Dermis microvascular lymphatic vessel endothelial cell (primary cell): Measurements from ENCODE around the gene INTS6. TPM values are rescaled to one million over a fixed set of nuclear protein-coding genes. Genes with fewer than 3 reads are reported as not detected.

Source experiments
- DNase-seq, 2 donors: peaks; one replicate each; pipeline versions ENCODE4 v3.0.0 to v3.0.0-alpha.2; 2010; ENCODE audit warnings: low read depth in 2 of 2
- total RNA-seq: library from RNA; depleted of rRNA; stranded (reverse); fragments of >200 nt; gene quantifications from 2 replicates; pipeline ENCODE4 v1.2.1, GENCODE V29; 2014

INTS6 gene
- total RNA-seq, 1 donor from 2014 or later: 31.2 TPM

DNA sequence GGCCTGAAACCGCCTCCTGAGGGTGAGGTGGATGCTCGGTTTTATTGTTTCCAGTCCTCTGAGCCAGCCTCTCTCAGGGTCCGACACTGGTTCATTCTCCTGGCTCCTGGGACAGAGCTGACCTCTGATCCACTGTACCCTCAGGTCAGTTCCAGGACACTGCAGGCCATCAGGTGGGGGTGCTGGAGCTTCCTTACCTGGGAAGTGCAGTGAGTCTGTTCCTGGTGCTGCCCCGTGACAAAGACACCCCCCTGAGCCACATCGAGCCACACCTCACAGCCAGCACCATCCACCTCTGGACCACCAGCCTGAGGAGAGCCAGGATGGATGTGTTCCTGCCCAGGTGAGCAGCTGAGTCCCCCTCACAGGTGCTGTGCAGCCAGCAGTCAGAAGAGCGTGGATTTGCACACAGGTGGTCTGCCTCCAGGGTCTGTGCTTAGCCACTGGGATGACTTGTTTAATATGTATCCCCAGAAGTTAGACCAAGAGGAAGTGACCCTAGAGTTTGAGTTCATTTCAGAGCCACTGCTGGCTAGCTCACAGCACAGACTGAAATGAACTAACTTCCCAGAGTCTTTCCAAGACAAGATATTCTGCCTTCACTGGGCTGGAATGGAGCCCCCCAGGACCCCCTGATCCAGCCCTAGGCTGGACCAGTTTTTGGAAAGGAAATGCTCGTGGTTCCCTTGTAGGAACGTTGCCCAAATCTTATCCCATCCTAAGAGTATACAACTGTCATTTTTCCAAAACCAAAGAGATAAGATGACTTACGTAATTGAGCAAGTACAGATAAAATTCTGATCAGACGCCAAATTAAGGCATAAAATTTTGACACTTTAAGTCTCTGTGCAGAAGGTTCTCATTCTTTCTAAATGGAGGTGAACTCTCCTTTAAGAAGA lies 104.5 kb downstream of the INTS6 start:
- DNase-seq: no peak

DNA sequence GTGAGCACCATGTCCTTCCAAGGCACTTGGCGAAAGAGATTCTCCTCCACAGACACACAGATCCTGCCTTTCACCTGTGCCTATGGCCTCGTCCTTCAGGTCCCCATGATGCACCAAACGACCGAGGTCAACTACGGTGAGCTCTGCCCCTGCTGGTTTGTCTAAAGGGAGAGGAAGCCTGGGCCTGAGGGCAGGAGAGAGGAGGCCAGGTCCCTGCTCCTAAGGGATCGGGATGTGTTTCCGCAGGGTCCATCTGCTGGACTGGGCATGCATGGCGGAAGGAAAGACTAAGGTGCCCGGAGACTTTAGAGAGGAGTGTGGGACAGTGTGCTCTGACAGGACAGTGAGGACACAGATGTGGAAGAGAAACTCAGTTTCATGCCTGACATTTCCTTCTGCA lies 105.7 kb downstream of the INTS6 start:
- no peak for DNase-seq

DNA sequence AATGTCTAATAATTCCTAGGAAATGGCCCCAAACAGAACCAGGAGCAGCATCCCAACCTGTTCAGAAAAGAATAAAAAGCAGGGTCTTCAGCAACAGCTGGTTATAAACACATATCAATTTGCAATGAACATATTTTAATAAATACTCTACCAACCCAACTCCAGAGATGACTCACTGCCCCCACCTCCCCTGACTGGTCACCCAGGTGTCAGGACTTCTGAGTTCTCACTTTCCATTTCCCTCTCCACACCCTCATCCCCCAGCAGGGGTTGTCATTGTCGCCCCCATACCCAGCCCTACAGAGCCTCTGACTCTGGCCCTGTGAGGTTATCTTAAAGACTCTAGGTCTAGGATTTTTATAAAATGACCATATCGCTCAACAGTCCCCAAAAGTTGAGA lies 106.4 kb downstream of the INTS6 start:
- DNase-seq: no peak

DNA sequence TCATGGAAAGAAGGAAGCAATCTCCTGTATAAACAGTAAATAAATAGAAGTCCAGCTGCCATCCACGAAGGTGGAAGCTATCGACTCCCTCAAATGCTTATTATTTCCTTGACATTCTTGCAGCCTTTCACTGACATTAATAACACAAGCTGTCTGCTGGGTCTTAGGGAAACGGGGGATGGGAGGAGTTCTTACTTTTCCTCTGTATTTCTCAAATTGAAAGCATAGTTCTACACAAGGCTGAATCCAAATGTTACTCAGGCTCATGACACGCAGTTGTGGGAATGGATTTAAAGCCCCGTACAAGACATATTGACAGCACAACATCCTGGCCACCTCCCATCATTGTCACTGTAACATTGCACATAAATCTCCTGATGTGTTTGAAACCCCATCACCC lies 109.4 kb downstream of the INTS6 start:
- no peak for DNase-seq

DNA sequence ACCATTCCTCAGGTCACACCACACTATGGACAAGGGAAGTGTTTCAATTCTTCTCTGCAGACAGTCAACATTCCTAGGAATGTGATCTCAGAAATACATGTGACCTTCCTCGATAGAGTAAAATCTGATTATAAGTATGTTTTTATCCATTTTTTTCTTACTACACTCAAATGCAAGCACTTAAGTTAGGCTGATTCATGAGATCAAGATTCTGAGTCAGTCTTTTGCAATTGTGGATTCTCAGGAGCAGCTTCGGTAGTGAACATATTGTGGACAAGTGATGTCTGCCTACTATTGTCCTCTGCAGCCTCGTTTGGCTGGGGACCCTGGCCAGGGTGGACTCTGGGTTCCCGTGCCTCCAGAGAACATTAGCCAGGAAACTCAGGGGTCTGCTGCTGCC lies 110.1 kb downstream of the INTS6 start:
- no peak for DNase-seq

DNA sequence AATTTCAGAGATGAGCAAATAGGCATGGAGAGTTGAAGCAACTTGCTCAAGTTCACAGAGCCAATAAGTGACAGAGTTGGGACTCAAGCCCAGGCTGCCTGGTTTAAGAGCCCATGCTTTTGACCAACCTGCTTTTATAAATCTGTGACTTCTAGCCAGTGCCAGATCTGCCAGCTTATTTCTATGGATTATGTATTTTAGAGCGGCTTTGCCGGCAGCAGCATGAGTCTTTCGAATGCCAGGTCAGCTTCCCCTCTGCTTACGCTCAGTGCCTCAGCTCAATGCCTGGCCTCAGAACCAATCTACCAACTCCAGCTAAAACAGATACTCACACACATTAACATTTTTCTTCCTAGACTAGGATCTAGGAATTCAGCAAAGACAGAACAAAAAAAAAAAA lies 111.0 kb downstream of the INTS6 start:
- no peak for DNase-seq

DNA sequence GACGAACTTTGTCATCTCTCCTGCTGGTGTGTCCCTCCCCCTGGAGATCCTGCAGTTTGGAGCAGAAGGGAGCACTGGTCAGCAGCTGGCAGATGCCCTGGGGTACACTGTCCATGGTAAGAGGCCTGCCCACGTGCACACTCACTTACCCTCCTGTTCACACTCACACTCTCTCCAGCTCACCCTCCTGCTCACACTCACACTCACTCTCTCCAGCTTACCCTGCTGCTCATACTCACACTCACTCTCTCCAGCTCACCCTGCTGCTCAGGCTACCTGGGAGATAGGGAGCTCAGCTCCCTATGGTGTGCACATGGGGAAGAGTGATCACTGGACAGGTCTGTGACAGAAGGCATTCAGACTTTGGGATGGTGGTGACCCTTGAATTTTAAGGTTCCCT lies 111.6 kb downstream of the INTS6 start:
- no peak for DNase-seq

DNA sequence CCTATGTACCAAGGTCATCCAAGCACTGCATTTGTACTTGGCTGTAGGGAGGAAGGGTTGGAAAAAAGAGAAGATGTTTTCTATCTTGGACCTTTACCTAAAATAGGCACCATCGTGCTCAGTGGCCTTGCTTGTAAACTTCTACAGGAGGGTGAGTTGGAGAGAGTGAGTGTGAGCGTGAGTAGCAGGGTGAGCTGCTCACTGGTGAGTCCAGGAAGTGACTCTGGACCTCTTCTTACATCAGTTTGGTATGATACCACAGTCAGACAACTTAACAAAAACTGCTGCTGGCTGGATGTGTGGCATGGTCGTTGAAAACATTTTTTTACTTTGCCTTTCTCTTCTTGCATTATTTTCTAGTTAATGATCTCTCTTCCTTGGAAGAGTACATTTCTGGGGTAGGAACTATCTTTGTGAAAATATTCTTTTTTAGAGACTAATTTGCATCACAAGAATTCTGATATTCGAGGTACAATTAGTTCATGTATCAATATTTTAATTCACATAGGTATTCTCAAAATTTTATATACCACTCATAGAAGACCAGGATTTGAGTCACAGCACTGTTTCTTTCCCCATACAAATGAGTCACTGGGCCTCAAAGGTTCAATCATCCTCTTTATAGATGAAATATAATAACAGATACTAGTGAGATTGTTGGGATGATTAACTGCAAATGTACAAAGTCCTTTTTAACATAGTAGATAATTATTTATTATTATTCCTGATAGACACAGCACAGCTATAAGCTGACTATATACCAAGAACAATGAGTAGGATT lies 112.7 kb downstream of the INTS6 start:
- no peak for DNase-seq

DNA sequence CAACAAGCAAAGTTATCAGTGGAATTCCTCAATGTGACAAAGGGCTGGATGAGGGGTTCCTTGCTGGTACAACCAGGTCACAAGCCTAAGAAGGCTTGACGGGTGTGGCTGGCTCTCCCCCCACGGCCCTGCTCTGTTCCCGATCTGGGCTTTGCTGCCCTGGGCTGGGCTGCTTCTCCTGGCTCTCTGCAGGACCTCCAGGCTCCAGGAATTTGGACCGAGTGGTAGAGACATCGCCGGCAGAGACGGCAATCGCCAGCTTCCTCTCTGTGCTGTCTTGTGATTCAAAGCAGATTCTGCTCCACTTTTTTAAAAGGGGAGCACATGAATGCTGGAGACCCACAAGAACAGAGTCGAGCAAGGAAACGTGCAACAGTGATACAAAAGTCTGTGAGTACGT lies 113.5 kb downstream of the INTS6 start, which contains the start of gene SERPINE3:
TSS of gene SERPINE3 (plus strand) at position 338 of the 400 bp plus-strand sequence. CDS start 1,401 bp downstream, outside the sequence.
- no peak for DNase-seq

DNA sequence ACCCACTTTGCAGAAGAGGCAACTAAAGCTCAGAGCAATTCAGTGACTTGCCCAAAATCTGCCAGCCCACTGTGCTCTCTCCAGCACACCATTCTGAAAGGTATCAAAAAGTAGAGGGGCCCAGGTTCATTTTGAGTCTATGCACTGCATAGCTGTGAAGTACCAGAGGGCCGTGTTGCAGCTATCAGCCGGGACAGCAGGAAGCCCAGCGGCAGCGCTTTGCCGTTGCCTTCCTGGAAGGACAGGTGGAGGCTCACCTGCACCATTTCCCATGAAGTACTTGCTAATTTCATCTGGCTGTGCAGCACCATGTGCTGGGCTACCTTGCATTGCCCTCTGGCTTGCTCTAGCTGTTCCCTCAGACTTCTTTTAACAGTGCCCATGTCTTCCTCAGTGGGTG lies 116.1 kb downstream of the INTS6 start:
- no peak for DNase-seq

DNA sequence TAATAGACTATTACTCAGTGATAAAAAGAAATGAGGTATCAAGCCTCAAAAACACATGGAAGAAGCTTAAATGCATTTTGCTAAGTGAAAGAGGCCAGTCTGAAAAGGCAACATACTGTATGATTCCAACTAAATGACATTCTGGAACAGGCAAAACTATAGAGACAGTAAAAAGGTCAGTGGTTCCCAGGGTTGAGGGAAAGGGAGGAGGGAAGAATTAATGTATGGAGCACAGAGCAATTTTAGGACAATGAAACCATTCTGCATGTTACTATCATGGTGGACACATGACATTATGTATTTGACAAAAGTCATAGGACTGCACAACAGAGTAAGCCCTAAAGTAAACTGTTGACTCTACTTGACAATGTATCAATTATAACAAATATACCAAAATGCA lies 119.0 kb downstream of the INTS6 start:
- DNase-seq: no peak

DNA sequence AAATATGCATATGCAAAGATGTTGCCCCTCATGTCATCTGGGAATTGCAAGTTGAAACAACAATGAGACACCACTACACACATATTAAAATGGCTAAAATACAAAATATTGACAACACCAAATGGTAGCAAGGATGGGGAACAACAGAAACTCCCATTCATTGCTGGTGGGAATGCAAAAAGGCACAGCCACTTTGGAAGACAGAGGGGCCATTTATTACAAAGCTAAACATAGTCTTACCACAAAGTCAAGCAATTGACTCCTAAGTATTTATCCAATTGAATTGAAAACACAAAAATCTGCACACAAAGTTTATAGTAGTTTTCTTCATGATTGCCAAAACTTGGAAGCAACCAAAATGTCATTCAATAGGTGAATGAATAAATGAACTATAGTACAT lies 119.4 kb downstream of the INTS6 start:
- no peak for DNase-seq

DNA sequence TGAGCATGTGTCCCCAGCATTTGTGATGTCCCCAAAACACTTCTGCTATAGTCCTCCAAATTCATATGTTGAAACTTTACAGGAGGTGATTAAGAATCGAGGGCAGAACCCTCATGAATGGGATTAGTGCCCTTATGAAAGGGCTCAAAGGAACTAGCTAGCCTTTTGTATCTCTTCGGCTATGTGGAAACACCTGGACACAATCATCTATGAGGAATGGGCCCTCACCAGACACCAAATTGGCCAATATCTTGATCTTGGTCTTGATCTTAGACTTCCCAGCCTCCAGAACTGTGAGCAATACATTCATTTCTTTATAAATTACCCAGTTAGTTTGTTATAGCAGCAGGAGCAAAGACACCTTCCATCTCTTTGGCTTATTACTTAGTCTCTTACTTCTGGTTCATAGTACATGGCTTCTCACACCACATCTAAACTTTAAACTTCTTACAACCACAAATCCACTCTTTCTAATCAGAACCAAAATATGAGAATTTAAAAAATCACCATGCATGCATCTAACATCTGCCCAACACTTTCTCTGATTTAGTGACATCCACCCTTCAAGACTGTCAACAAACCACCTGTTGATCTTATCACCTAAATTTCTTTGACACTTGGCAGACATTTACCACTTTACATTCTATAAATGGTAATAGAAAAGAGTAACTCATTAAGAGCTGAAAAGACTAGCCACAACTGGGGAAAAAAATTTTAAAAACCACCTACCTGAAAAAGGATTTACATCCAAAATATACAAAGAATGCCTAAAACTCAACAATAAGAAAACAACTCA lies 120.1 kb downstream of the INTS6 start:
- DNase-seq: no peak

DNA sequence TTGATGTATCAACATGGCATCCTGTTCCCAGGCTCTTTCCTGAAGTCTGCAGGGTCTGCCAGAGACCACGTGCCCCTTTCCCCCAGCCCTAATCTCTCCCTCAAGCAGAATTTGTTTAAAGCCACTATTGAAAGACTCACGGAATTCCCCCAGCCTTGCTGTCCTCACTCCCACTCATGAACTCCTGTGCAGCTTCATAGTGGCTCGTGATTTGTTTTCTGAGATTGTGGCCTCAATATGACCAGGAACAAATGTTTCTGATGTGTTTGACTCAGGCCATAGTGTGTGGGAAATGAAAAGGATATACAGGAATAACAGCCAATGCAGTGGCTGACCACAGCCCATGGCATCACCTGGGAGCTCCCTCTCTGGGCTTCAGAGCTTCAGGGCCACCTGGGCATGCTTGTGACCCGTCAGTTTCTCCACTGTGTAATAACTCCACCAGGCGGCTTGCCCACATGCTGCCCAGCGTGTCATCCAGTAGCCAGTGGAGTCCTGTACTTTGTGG lies 121.4 kb downstream of the INTS6 start:
- DNase-seq: no peak

DNA sequence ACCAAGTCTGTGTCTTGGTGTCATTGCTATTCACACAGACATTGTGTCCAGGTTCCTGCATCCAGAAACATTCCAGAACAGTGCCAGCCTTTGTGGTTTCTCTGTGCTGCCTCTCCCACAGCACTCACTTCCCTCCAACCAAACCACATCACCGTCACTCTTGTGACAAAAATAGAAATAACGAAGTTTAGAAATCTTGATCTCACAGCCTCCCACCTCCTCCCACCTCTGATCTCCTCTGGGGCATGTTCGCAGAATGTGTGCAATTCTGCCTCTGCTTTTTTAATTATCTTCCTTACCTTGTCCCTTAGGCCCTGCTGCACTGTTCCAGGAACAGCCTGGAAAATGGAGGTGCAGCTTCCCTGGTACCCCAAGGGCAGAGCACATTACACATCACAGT lies 122.0 kb downstream of the INTS6 start:
- DNase-seq: no peak

DNA sequence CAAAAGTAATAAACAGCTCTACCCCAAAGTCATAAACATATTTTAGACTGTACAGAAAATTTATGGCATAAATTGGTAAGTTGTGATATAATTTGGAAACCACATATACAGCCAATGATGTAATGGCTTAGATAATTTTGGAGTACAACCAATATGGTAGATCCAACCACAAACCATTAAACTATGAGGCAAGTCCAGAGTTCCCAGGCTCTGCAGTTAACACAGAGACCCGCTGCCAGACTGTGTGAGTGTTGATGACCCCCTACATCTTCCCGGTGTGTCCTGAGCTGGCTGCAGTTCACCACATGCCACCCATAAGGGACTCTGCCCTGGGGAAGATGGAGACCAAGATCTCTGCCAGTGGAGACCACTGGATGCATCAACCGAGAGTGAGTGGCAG lies 123.2 kb downstream of the INTS6 start:
- DNase-seq: no peak

DNA sequence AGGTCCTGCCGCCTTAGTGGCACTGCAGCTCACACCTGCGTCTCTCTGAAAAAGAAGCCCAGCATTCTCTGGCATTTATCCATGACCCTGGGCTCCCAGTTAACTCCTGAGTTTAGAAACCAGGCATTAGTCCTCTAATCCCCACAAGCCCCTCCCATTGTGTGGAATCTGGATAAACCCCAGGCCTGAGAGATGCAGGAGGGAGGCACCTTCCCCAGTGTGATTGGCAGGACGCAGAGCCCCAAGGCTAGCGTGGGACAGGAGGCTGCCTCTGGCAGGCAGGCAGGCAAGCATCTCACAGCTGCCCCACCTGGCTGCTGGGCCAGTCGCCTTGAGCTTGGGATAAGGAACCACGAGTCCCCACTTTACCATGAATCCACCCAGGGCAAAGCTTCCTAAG lies 124.3 kb downstream of the INTS6 start:
- no peak for DNase-seq

DNA sequence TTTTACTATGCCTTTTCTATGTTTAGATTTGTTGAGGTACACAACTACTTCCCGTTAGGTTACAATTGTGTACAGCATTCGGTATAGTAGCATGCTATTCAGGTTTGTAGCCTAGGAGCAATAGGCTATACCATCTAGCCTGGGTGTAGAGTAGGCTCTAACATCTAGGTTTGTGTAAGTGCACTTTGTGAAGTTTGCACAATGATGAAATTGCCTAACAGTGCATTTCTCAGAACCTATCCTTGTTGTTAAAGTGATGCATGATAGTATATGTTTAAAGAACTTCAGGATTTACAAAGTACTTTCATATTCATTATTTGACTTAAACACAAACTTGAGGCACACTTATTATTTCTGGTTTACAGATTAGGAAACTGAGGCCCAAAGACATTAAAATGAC lies 124.9 kb downstream of the INTS6 start:
- no peak for DNase-seq

DNA sequence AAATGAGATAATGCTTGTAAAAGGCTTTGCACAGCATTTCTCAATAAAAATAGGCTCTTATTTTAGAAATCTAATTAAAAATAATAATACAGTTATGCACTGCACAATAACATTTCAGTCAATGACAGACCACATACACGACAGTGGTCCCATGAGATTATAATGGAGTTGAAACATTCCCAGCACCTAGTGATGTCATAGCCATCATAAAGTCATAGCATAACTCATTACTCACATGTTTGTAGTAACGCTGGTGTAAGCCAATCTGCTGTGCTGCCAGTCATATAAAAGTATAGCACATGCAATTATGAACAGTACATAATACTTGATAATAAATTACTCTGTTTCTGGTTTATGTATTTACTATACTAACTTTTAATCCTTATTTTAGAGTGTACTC lies 126.1 kb downstream of the INTS6 start:
- no peak for DNase-seq

DNA sequence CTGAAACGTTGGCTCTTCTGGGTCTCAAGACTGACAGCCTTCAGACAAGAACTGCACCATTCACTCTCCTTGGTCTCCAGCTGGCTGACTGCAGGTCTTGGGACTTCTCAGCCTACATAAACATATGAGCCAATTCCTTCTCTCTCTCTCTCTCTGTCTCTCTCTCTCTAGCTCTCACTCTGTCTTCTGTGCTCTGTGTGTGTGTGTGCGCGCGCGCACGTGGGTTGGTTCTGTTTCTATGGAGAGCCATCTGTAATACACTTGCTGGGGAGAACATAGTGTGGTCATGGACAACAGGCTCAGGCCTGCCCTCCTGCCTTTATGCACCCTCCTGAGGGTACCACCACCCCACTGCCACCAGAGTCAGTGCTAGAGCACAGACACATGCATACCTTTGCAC lies 127.0 kb downstream of the INTS6 start:
- DNase-seq: no peak

DNA sequence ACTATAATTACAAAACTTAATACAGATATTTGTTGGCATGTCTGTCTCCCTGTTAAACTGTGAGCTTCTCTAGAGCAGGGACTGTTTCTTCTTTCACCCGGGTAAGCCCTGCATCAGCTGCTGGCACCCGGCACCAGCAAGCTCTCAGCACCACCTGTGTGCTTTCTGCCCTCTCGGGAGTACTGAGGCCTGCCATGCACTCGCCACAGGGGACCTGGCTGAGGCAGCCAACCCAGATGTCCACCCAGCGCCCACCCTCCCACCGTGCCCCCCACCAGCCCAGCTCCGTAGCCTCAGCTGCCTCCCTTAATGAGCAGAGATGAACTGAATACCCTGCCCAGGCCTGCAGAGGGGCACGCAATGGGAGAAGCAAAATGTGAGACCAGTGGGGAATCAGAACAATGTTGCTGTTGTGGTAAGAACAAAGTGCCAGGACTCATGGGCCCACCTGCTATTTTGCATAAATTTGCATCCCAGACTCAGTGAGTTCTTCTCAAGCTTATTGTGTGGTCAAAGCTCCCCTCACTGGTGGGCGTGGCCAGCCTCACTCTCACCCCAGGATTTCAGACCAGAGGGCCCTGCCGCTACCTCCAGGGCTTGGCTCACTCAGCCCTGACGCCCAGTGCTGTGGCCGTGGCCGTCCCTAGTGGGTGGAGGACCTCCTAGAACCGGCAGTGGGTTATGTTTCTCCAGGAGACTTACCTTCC lies 128.0 kb downstream of the INTS6 start:
- no peak for DNase-seq
